Activated CD8-positive, alpha-beta memory T cell treated with anti-CD3 and anti-CD28 coated beads for 24 hours (primary cell): ENCODE results near the gene NR1D2.

Source experiments
- DNase-seq: peaks from one replicate; pipeline ENCODE4 v3.0.0-alpha.2; 2020

The NR1D2 gene

GRCh38 chr3:23932571-23932970 lies 12.5 kb upstream of the NR1D2 start:
- DNase-seq = no peak

GRCh38 chr3:23934253-23934652 lies 10.8 kb upstream of the NR1D2 start:
- no peak for DNase-seq

- no peak for DNase-seq
Measured at GRCh38 chr3:23937296-23937695, 7.8 kb upstream of the NR1D2 start.

- DNase-seq = no peak
Measured at GRCh38 chr3:23938688-23939087, 6.4 kb upstream of the NR1D2 start.

- no peak for DNase-seq
Measured at GRCh38 chr3:23940775-23941174, 4.3 kb upstream of the NR1D2 start.

GRCh38 chr3:23941440-23941839 lies 3.6 kb upstream of the NR1D2 start:
- no peak for DNase-seq

GRCh38 chr3:23942546-23942945 lies 2.5 kb upstream of the NR1D2 start:
- no peak for DNase-seq

- no peak for DNase-seq
Measured at GRCh38 chr3:23944007-23944783, 891 bp upstream of the NR1D2 start.

- no peak for DNase-seq
Measured at GRCh38 chr3:23945663-23945912, 502 bp downstream of the NR1D2 start.

- DNase-seq = peak; percentile 99
Measured at GRCh38 chr3:23945913-23946687, 1.0 kb downstream of the NR1D2 start.

- DNase-seq = no peak
Measured at GRCh38 chr3:23948761-23949160, 3.7 kb downstream of the NR1D2 start.

- DNase-seq = no peak
Measured at GRCh38 chr3:23949784-23950183, 4.7 kb downstream of the NR1D2 start.

GRCh38 chr3:23950293-23950692 lies 5.2 kb downstream of the NR1D2 start:
- DNase-seq = no peak

- no peak for DNase-seq
Measured at GRCh38 chr3:23952646-23953045, 7.6 kb downstream of the NR1D2 start.

- no peak for DNase-seq
Measured at GRCh38 chr3:23953523-23953922, 8.4 kb downstream of the NR1D2 start.

- DNase-seq = no peak
Measured at GRCh38 chr3:23954144-23954543, 9.1 kb downstream of the NR1D2 start.

- no peak for DNase-seq
Measured at GRCh38 chr3:23956701-23957100, 11.6 kb downstream of the NR1D2 start.

- no peak for DNase-seq
Measured at GRCh38 chr3:23959135-23959900, 14.2 kb downstream of the NR1D2 start.

GRCh38 chr3:23960649-23961048 lies 15.6 kb downstream of the NR1D2 start:
- DNase-seq = no peak

- DNase-seq = no peak
Measured at GRCh38 chr3:23961066-23961465, 16.0 kb downstream of the NR1D2 start.

GRCh38 chr3:23961913-23962312 lies 16.8 kb downstream of the NR1D2 start:
- DNase-seq = no peak

GRCh38 chr3:23964537-23965235 lies 19.6 kb downstream of the NR1D2 start:
- no peak for DNase-seq

GRCh38 chr3:23966328-23966727 lies 21.2 kb downstream of the NR1D2 start:
- no peak for DNase-seq
